WTC11 (cell line): Measurements from ENCODE around the gene FAM221B. TPM values are rescaled to one million over a fixed set of nuclear protein-coding genes. Genes with fewer than 3 reads are reported as not detected.

Experiments
- ATAC-seq: fragments of 200-7000 bp; cut with Tn5 transposase; 2 replicates; pipeline ENCODE4 v1.10.0; 2021; ENCODE audit warnings: mild to moderate bottlenecking, moderate library complexity
- CTCF ChIA-PET: fragments of 300-600 bp; sonication (Branson Sonifier 250); formaldehyde crosslinking; loops from one replicate; lab custom pipeline; 2021; ENCODE audit warnings: antibody characterized with exemption; lab: Charles Lee
- POLR2A ChIA-PET: fragments of 350-600 bp; sonication (Branson Sonifier 250); formaldehyde crosslinking; loops from one replicate; lab custom pipeline; 2021; ENCODE audit warnings: antibody characterized with exemption; lab: Charles Lee
- DNase-seq: peaks from one replicate; pipeline ENCODE4 v3.0.0; 2021; ENCODE audit warnings: low spot score
- H3K27ac Mint-ChIP-seq: 2 replicates; pipeline ENCODE4 v1.8.0; 2021; ENCODE audit warnings: mixed read lengths
- H3K27me3 Mint-ChIP-seq: 2 replicates; pipeline ENCODE4 v1.8.0; 2021; ENCODE audit warnings: low read depth, mild to moderate bottlenecking, moderate library complexity, mixed read lengths
- H3K36me3 Mint-ChIP-seq: 2 replicates; pipeline ENCODE4 v1.8.0; 2021; ENCODE audit warnings: mixed read lengths
- H3K4me1 Mint-ChIP-seq: 2 replicates; pipeline ENCODE4 v1.8.0; 2022; ENCODE audit warnings: mixed read lengths
- H3K4me3 Mint-ChIP-seq: 2 replicates; pipeline ENCODE4 v1.8.0; 2021; ENCODE audit warnings: mild to moderate bottlenecking, moderate library complexity, mixed read lengths
- H3K9me3 Mint-ChIP-seq: 2 replicates; pipeline ENCODE4 v1.8.0; 2021; ENCODE audit warnings: mixed read lengths
- ATF2 ChIP-seq: sonication (generic); formaldehyde crosslinking; IDR thresholded peaks from 2 replicates; pipeline ENCODE4 v1.8.1; 2022; ENCODE audit warnings: low read depth, missing genetic modification reagents, borderline replicate concordance
- ELF4 ChIP-seq: sonication (generic); formaldehyde crosslinking; IDR thresholded peaks from 2 replicates; pipeline ENCODE4 v1.8.1; 2022; ENCODE audit warnings: low read depth, mild to moderate bottlenecking, moderate library complexity, missing genetic modification reagents
- FOXP1 ChIP-seq: sonication (generic); formaldehyde crosslinking; IDR thresholded peaks from 2 replicates; pipeline ENCODE4 v1.8.0; 2022; ENCODE audit warnings: missing genetic modification reagents, mild to moderate bottlenecking, moderate library complexity, borderline replicate concordance
- MXD4 ChIP-seq: fragments of 250-450 bp; sonication (Bioruptor Pico); IDR thresholded peaks from 2 replicates; pipeline ENCODE4 v1.8.0; 2021; ENCODE audit warnings: mild to moderate bottlenecking, moderate library complexity, borderline replicate concordance
- NFYB ChIP-seq: sonication (generic); formaldehyde crosslinking; conservative IDR thresholded peaks from 2 replicates; pipeline ENCODE4 v1.8.0; 2022; ENCODE audit warnings: low read depth, missing genetic modification reagents
- NR1H2 ChIP-seq: sonication (generic); formaldehyde crosslinking; IDR thresholded peaks from 2 replicates; pipeline ENCODE4 v1.9.0; 2021; ENCODE audit warnings: mild to moderate bottlenecking, moderate library complexity, missing genetic modification reagents
- NR3C1 ChIP-seq: sonication (generic); formaldehyde crosslinking; conservative IDR thresholded peaks from 2 replicates; pipeline ENCODE4 v1.8.1; 2023; ENCODE audit warnings: low read depth, mild to moderate bottlenecking, missing genetic modification reagents
- OVOL2 ChIP-seq: fragments of 250-450 bp; sonication (Bioruptor Pico); IDR thresholded peaks from 2 replicates; pipeline ENCODE4 v1.9.0; 2021; ENCODE audit warnings: mild to moderate bottlenecking, borderline replicate concordance
- RORB ChIP-seq: fragments of 250-450 bp; sonication (Bioruptor Pico); IDR thresholded peaks from 2 replicates; pipeline ENCODE4 v1.9.0; 2021; ENCODE audit warnings: mild to moderate bottlenecking
- SMAD4 ChIP-seq: sonication (generic); formaldehyde crosslinking; IDR thresholded peaks from 2 replicates; pipeline ENCODE4 v1.8.0; 2022; ENCODE audit warnings: mild to moderate bottlenecking, missing genetic modification reagents
- TCF7 ChIP-seq: sonication (generic); formaldehyde crosslinking; IDR thresholded peaks from 2 replicates; pipeline ENCODE4 v1.8.0; 2022; ENCODE audit warnings: mild to moderate bottlenecking, low read depth, missing genetic modification reagents, moderate library complexity
- TP53 ChIP-seq: sonication (generic); formaldehyde crosslinking; IDR thresholded peaks from 2 replicates; pipeline ENCODE4 v1.8.1; 2023; ENCODE audit warnings: mild to moderate bottlenecking, missing genetic modification reagents
- ZBTB43 ChIP-seq: sonication (generic); formaldehyde crosslinking; IDR thresholded peaks from 2 replicates; pipeline ENCODE4 v1.8.1; 2023; ENCODE audit warnings: mild to moderate bottlenecking, missing genetic modification reagents
- ZNF121 ChIP-seq: sonication (generic); formaldehyde crosslinking; IDR thresholded peaks from 2 replicates; pipeline ENCODE4 v1.8.0; 2023; ENCODE audit warnings: missing genetic modification reagents
- ZNF232 ChIP-seq: sonication (generic); formaldehyde crosslinking; IDR thresholded peaks from 2 replicates; pipeline ENCODE4 v1.8.0; 2022; ENCODE audit warnings: mild to moderate bottlenecking, missing genetic modification reagents
- ZNF512 ChIP-seq: sonication (generic); formaldehyde crosslinking; IDR thresholded peaks from 2 replicates; pipeline ENCODE4 v1.8.1; 2022; ENCODE audit warnings: missing genetic modification reagents, borderline replicate concordance
- total RNA-seq: library from RNA; stranded (reverse); gene quantifications from 3 replicates; pipeline ENCODE4 v1.2.3, GENCODE V29; 2021
- TF ChIP-seq, protein P1 (sequence below): sonication (generic); formaldehyde crosslinking; IDR thresholded peaks from 2 replicates; pipeline ENCODE4 v1.8.0; 2022; ENCODE audit warnings: missing genetic modification reagents
- TF ChIP-seq, protein P2 (sequence below): sonication (generic); formaldehyde crosslinking; IDR thresholded peaks from 2 replicates; pipeline ENCODE4 v1.8.1; 2023; ENCODE audit warnings: mild to moderate bottlenecking, moderate library complexity, missing genetic modification reagents
- TF ChIP-seq, protein P3 (sequence below): sonication (generic); formaldehyde crosslinking; conservative IDR thresholded peaks from 2 replicates; pipeline ENCODE4 v1.8.1; 2022; ENCODE audit warnings: mild to moderate bottlenecking, missing genetic modification reagents
- TF ChIP-seq, protein P4 (sequence below): sonication (generic); formaldehyde crosslinking; IDR thresholded peaks from 2 replicates; pipeline ENCODE4 v1.8.0; 2023; ENCODE audit warnings: missing genetic modification reagents

FAM221B gene
- total RNA-seq, 1 experiment from 2014 or later = 0.11 TPM

- Mint-ChIP-seq H3K27me3 (no peaks in the 10 kb centered on the region), H3K9me3 (peaks cover 5% of the 10 kb centered on the region), H3K36me3 (peaks cover 25% of the 10 kb centered on the region), H3K27ac (no peak overlapping the region), H3K4me1 (no peaks in the 10 kb centered on the region), H3K4me3 (no peak overlapping the region)
- DNase-seq (no peak), ATAC-seq (no peak)
- ChIA-PET POLR2A (no interaction called here), CTCF (interaction anchor here (0.7 kb wide), 1 partner anchor 12 kb away, joined by 3 read pairs; no protein-coding TSS in a partner anchor)
- TF ChIP-seq OVOL2 (CRISPR knock-in tag) (no peak), NR1H2 (no peak), SMAD4 (CRISPR knock-in tag) (no peak), ATF2 (no peak), FOXP1 (CRISPR knock-in tag) (no peak), NR3C1 (CRISPR knock-in tag) (no peak), ZNF232 (CRISPR knock-in tag) (no peak)
- TF ChIP-seq, protein P1, sequence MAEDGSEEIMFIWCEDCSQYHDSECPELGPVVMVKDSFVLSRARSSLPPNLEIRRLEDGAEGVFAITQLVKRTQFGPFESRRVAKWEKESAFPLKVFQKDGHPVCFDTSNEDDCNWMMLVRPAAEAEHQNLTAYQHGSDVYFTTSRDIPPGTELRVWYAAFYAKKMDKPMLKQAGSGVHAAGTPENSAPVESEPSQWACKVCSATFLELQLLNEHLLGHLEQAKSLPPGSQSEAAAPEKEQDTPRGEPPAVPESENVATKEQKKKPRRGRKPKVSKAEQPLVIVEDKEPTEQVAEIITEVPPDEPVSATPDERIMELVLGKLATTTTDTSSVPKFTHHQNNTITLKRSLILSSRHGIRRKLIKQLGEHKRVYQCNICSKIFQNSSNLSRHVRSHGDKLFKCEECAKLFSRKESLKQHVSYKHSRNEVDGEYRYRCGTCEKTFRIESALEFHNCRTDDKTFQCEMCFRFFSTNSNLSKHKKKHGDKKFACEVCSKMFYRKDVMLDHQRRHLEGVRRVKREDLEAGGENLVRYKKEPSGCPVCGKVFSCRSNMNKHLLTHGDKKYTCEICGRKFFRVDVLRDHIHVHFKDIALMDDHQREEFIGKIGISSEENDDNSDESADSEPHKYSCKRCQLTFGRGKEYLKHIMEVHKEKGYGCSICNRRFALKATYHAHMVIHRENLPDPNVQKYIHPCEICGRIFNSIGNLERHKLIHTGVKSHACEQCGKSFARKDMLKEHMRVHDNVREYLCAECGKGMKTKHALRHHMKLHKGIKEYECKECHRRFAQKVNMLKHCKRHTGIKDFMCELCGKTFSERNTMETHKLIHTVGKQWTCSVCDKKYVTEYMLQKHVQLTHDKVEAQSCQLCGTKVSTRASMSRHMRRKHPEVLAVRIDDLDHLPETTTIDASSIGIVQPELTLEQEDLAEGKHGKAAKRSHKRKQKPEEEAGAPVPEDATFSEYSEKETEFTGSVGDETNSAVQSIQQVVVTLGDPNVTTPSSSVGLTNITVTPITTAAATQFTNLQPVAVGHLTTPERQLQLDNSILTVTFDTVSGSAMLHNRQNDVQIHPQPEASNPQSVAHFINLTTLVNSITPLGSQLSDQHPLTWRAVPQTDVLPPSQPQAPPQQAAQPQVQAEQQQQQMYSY (CRISPR knock-in tag) = no peak
- TF ChIP-seq, protein P2, sequence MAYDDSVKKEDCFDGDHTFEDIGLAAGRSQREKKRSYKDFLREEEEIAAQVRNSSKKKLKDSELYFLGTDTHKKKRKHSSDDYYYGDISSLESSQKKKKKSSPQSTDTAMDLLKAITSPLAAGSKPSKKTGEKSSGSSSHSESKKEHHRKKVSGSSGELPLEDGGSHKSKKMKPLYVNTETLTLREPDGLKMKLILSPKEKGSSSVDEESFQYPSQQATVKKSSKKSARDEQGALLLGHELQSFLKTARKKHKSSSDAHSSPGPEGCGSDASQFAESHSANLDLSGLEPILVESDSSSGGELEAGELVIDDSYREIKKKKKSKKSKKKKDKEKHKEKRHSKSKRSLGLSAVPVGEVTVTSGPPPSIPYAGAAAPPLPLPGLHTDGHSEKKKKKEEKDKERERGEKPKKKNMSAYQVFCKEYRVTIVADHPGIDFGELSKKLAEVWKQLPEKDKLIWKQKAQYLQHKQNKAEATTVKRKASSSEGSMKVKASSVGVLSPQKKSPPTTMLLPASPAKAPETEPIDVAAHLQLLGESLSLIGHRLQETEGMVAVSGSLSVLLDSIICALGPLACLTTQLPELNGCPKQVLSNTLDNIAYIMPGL = no peak
Measured at GRCh38 chr9:35783418-35783817, 45.1 kb downstream of the FAM221B start.

DNA sequence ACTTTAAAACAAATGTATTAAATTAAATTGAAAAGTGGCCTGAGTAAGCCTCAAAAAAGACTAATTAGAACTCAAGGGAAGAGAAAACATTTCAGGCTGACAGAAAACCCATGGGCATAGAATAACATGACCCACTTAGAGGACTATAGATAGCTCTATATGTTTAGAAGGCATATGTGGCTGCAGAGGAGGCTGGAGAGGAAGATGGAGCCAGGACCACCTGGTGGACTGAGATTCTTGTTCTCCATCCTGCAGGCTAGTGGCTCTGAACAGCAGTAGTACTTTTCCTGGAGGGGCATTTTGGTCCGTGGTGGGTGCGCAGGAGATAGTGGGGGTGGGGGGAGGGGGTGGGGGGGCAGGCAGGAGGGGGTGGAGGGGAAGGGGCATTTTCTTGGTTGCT, 47.5 kb downstream of the FAM221B start:
- POLR2A ChIA-PET = no interaction called here
- Mint-ChIP-seq H3K27ac (no peak overlapping the region), H3K27me3 (no peaks in the 10 kb centered on the region), H3K4me1 (peaks cover 2% of the 10 kb centered on the region), H3K4me3 (no peak overlapping the region), H3K36me3 (peaks cover 15% of the 10 kb centered on the region), H3K9me3 (peaks cover 5% of the 10 kb centered on the region)
- CTCF ChIA-PET = interaction anchor here (0.7 to 2.8 kb wide), 2 partner anchors 9 to 18 kb away, joined by 3 to 11 read pairs; no protein-coding TSS in a partner anchor
- ATAC-seq (no peak), DNase-seq (no peak)
- TF ChIP-seq MXD4 = no peak
- no peak for TF ChIP-seq NFYB
- no peak for TF ChIP-seq FOXP1 (CRISPR knock-in tag)

- ChIA-PET CTCF (interaction anchor here (0.8 to 1.2 kb wide), 5 partner anchors 12 to 176 kb away, joined by 3 to 6 read pairs (median 4); partner anchors contain the start of gene HINT2), POLR2A (no interaction called here)
- ATAC-seq = no peak
- Mint-ChIP-seq H3K27me3 (no peaks in the 10 kb centered on the region), H3K27ac (no peak overlapping the region), H3K4me3 (no peak overlapping the region), H3K4me1 (peaks cover 18% of the 10 kb centered on the region), H3K36me3 (peaks cover 9% of the 10 kb centered on the region), H3K9me3 (peaks cover 4% of the 10 kb centered on the region)
- DNase-seq = no peak
- no peak for TF ChIP-seq ZNF121 (CRISPR knock-in tag)
- TF ChIP-seq, protein P3, sequence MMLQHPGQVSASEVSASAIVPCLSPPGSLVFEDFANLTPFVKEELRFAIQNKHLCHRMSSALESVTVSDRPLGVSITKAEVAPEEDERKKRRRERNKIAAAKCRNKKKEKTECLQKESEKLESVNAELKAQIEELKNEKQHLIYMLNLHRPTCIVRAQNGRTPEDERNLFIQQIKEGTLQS (CRISPR knock-in tag) = no peak
- TF ChIP-seq, protein P4, sequence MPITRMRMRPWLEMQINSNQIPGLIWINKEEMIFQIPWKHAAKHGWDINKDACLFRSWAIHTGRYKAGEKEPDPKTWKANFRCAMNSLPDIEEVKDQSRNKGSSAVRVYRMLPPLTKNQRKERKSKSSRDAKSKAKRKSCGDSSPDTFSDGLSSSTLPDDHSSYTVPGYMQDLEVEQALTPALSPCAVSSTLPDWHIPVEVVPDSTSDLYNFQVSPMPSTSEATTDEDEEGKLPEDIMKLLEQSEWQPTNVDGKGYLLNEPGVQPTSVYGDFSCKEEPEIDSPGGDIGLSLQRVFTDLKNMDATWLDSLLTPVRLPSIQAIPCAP (CRISPR knock-in tag) = no peak
- no peak for TF ChIP-seq ZBTB43 (CRISPR knock-in tag)
- no peak for TF ChIP-seq RORB (CRISPR knock-in tag)
- TF ChIP-seq ATF2 = no peak
- TF ChIP-seq FOXP1 (CRISPR knock-in tag) = no peak
- no peak for TF ChIP-seq ZNF512
- TF ChIP-seq ELF4 (CRISPR knock-in tag) = no peak
- no peak for TF ChIP-seq TCF7 (CRISPR knock-in tag)
- TF ChIP-seq TP53 = no peak
Measured at GRCh38 chr9:35778496-35778895, 50.0 kb downstream of the FAM221B start.
